K562 (cell line): ENCODE data around the gene PPP1R37. TPM values are rescaled to one million over a fixed set of nuclear protein-coding genes. Genes with fewer than 3 reads are reported as not detected.

Experiments
- GATAD2A ChIP-seq: fragments of 450-650 bp; IDR thresholded peaks from 2 replicates; pipeline ENCODE4 v1.6.1; 2017
- HDAC2 ChIP-seq: fragments of 450-650 bp; IDR thresholded peaks from 2 replicates; pipeline ENCODE4 v1.6.1; 2016; ENCODE audit warnings: mild to moderate bottlenecking
- ILK ChIP-seq: fragments of 450-650 bp; IDR thresholded peaks from 2 replicates; pipeline ENCODE4 v1.6.1; 2016; ENCODE audit warnings: missing genetic modification characterization, low read depth, mild to moderate bottlenecking, missing compliant biosample characterization, moderate library complexity, borderline replicate concordance
- L3MBTL2 ChIP-seq: fragments of 450-650 bp; IDR thresholded peaks from 2 replicates; pipeline ENCODE4 v1.6.1; 2016; ENCODE audit warnings: mild to moderate bottlenecking, moderate library complexity
- NFE2 ChIP-seq: IDR thresholded peaks from 2 replicates; pipeline ENCODE4 v1.6.1; 2014; ENCODE audit warnings: antibody characterized with exemption, low read depth
- PTTG1 ChIP-seq: fragments of 450-650 bp; IDR thresholded peaks from 2 replicates; pipeline ENCODE4 v1.6.1; 2016; ENCODE audit warnings: low read depth, mild to moderate bottlenecking, missing genetic modification characterization, missing compliant biosample characterization
- RBM14 ChIP-seq: fragments of 200-400 bp; formaldehyde crosslinking; IDR thresholded peaks from 2 replicates; pipeline ENCODE4 v1.6.1; 2018; ENCODE audit warnings: low read depth, mild to moderate bottlenecking, low read length, moderate library complexity, borderline replicate concordance; ENCODE audit not compliant: insufficient read depth
- SETDB1 ChIP-seq: IDR thresholded peaks from one replicate; pipeline ENCODE4 v1.6.1; 2012; ENCODE audit warnings: low read length, control low read depth, inconsistent platforms
- SMARCA5 ChIP-seq: fragments of 450-650 bp; IDR thresholded peaks from 2 replicates; pipeline ENCODE4 v1.6.1; 2016
- polyA plus RNA-seq, 8 experiments: library from polyadenylated mRNA; depleted of rRNA in 4 of 8; stranded (reverse) in 5 of 8; unstranded in 3 of 8; fragments of >200 nt; fragmentation: Nextera tagmentation in 2 of 8; fragmentation: Illumina TruSeq in 1 of 8; extraction: Ambion mirVana in 2 of 8; extraction: Trizol in 1 of 8; gene quantifications; 2 replicates each; pipeline versions ENCODE4 v1.2.1 to v1.2.3, GENCODE V29; 2011 to 2014; ENCODE audit warnings: inconsistent platforms in 1 of 8, missing spikeins in 1 of 8
- total RNA-seq, 7 experiments: library from RNA; depleted of rRNA in 6 of 7; stranded (reverse); fragments of >200 nt in 6 of 7; fragmentation: Illumina TruSeq in 2 of 7; extraction: Trizol in 2 of 7; gene quantifications; 2 replicates each; pipeline versions ENCODE4 v1.2.1 to v1.2.3, GENCODE V29; 2011 to 2021; ENCODE audit warnings: low replicate concordance in 1 of 7
- TF ChIP-seq, protein P1 (sequence below): fragments of 200-800 bp; sonication (Bioruptor generic); IDR thresholded peaks from 2 replicates; pipeline ENCODE4 v1.6.1; 2017; ENCODE audit warnings: missing genetic modification characterization, missing compliant biosample characterization
- TF ChIP-seq, protein P2 (sequence below): fragments of 450-650 bp; IDR thresholded peaks from 2 replicates; pipeline ENCODE4 v1.6.1; 2016; ENCODE audit warnings: borderline replicate concordance
- TF ChIP-seq, protein P3 (sequence below): IDR thresholded peaks from 3 replicates; pipeline ENCODE4 v1.6.1; 2011; ENCODE audit warnings: borderline replicate concordance, mild to moderate bottlenecking, moderate library complexity; ENCODE audit not compliant: insufficient read length; ENCODE audit errors: extremely low read depth

Gene PPP1R37
- total and polyA plus RNA-seq, 9 of the 15 experiments (the other 6 are each of a cell fraction or from before 2014, with no cell fraction given), result 0.04 to 20.3 (median 7.3) TPM

GRCh38 chr19:45154064-45154827 lies 61.3 kb downstream of the PPP1R37 start (continued):
- TF ChIP-seq, protein P1, sequence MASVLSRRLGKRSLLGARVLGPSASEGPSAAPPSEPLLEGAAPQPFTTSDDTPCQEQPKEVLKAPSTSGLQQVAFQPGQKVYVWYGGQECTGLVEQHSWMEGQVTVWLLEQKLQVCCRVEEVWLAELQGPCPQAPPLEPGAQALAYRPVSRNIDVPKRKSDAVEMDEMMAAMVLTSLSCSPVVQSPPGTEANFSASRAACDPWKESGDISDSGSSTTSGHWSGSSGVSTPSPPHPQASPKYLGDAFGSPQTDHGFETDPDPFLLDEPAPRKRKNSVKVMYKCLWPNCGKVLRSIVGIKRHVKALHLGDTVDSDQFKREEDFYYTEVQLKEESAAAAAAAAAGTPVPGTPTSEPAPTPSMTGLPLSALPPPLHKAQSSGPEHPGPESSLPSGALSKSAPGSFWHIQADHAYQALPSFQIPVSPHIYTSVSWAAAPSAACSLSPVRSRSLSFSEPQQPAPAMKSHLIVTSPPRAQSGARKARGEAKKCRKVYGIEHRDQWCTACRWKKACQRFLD (CRISPR knock-in tag), result 0 out of 2 replicates have a peak, but pooled peaks have one; percentile 35
- TF ChIP-seq ILK (tag) (no peak), HDAC2 (peak; percentile 95), RBM14 (no peak), GATAD2A (no peak), SETDB1 (no peak), SMARCA5 (peak; percentile 69), PTTG1 (tag) (no peak), NFE2 (peak; percentile 56; the same call in 1 of the 2 replicates), L3MBTL2 (peak; percentile 41; the same call in 1 of the 2 replicates)
- TF ChIP-seq, protein P2, sequence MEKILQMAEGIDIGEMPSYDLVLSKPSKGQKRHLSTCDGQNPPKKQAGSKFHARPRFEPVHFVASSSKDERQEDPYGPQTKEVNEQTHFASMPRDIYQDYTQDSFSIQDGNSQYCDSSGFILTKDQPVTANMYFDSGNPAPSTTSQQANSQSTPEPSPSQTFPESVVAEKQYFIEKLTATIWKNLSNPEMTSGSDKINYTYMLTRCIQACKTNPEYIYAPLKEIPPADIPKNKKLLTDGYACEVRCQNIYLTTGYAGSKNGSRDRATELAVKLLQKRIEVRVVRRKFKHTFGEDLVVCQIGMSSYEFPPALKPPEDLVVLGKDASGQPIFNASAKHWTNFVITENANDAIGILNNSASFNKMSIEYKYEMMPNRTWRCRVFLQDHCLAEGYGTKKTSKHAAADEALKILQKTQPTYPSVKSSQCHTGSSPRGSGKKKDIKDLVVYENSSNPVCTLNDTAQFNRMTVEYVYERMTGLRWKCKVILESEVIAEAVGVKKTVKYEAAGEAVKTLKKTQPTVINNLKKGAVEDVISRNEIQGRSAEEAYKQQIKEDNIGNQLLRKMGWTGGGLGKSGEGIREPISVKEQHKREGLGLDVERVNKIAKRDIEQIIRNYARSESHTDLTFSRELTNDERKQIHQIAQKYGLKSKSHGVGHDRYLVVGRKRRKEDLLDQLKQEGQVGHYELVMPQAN, result no peak
- TF ChIP-seq, protein P3, sequence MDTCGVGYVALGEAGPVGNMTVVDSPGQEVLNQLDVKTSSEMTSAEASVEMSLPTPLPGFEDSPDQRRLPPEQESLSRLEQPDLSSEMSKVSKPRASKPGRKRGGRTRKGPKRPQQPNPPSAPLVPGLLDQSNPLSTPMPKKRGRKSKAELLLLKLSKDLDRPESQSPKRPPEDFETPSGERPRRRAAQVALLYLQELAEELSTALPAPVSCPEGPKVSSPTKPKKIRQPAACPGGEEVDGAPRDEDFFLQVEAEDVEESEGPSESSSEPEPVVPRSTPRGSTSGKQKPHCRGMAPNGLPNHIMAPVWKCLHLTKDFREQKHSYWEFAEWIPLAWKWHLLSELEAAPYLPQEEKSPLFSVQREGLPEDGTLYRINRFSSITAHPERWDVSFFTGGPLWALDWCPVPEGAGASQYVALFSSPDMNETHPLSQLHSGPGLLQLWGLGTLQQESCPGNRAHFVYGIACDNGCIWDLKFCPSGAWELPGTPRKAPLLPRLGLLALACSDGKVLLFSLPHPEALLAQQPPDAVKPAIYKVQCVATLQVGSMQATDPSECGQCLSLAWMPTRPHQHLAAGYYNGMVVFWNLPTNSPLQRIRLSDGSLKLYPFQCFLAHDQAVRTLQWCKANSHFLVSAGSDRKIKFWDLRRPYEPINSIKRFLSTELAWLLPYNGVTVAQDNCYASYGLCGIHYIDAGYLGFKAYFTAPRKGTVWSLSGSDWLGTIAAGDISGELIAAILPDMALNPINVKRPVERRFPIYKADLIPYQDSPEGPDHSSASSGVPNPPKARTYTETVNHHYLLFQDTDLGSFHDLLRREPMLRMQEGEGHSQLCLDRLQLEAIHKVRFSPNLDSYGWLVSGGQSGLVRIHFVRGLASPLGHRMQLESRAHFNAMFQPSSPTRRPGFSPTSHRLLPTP, result no peak
